Left cardiac atrium (tissue), 4 donors: ENCODE results near the gene MRGPRX4. TPM values are rescaled to one million over a fixed set of nuclear protein-coding genes. Genes with fewer than 3 reads are reported as not detected.

Experiments used
- ATAC-seq, 2 donors: fragments of 200-7000 bp; cut with Tn5 transposase; one replicate each; pipeline ENCODE4 v1.9.1; 2020; ENCODE audit warnings: mild to moderate bottlenecking in 2 of 2, moderate library complexity in 2 of 2
- DNase-seq: peaks from one replicate; pipeline ENCODE4 v3.0.0-alpha.2; 2020
- intact Hi-C, 2 donors: fragments of 100-400 bp; cut with DNase I; formaldehyde crosslinking; loops; one replicate each; pipeline versions ENCODE4 v1.14.1 to v1.15.1; 2022 to 2023
- total RNA-seq, 2 donors: library from RNA; stranded (reverse); fragmentation: NEBNext Ultra II Directional; extraction: Animal tissue kit (Norgen Biotek cat#: 25700); gene quantifications; one replicate each; pipeline ENCODE4 v1.2.1, GENCODE V29; 2021
- donor health status: DM: no; HTN: yes; CAD: no.
- donor health status: DM: no; HTN: yes; CAD: no; lungs with severe emphysema.
- donor health status: DM: yes; HTN: yes; CAD: no.
- donor health status: Dilated cardiomyopathy.

Gene MRGPRX4
- total RNA-seq, 2 donors from 2014 or later: not detected

- ATAC-seq: no peak
- no peak for DNase-seq
- intact Hi-C loops: no loop called here
Measured at GRCh38 chr11:18204220-18204619, 31.6 kb downstream of the MRGPRX4 start.

- no peak for ATAC-seq
Measured at GRCh38 chr11:18204771-18205170, 32.1 kb downstream of the MRGPRX4 start.

GRCh38 chr11:18209058-18209457, 36.4 kb downstream of the MRGPRX4 start:
- DNase-seq: no peak
- intact Hi-C loops: no loop called here
- ATAC-seq: no peak

More at GRCh38 chr11:18204771-18205170, 32.1 kb downstream of the MRGPRX4 start:
- no peak for DNase-seq
- intact Hi-C loops: no loop called here

- DNase-seq (no peak), ATAC-seq (no peak)
- intact Hi-C loops: no loop called here
Measured at GRCh38 chr11:18221274-18221876, 48.7 kb downstream of the MRGPRX4 start.

GRCh38 chr11:18222814-18223421, 50.3 kb downstream of the MRGPRX4 start:
- intact Hi-C loops: no loop called here
- no peak for DNase-seq
- ATAC-seq: no peak

Other genes with a start within 250 kb of the MRGPRX4 start
- gene SERGEF, start 159.8 kb upstream of the MRGPRX4 start, total RNA-seq: 10 to 100 TPM; 21.1 to 28.2 TPM
- under 1 TPM; 0.03 to 0.18 TPM for gene TPH1, start 126.6 kb upstream of the MRGPRX4 start, total RNA-seq
- 1 to 10 TPM; 6.6 to 8.8 TPM for gene SAAL1, start 66.8 kb upstream of the MRGPRX4 start, total RNA-seq
- gene MRGPRX3, start 40.3 kb upstream of the MRGPRX4 start, total RNA-seq: not detected
- under 1 TPM in 1 of 2 donors, not detected in 1; 0.94 TPM for gene SAA4, start 64.0 kb downstream of the MRGPRX4 start, total RNA-seq
- gene SAA2, start 75.8 kb downstream of the MRGPRX4 start, total RNA-seq: 100 to 1,000 TPM in 1 of 2 donors, 10 to 100 TPM in 1; 45.8 to 223 TPM
- gene SAA1, start 93.4 kb downstream of the MRGPRX4 start, total RNA-seq: 100 to 1,000 TPM; 233 to 552 TPM
- gene HPS5, start 149.3 kb downstream of the MRGPRX4 start, total RNA-seq: 10 to 100 TPM; 10.8 to 12.7 TPM
- 10 to 100 TPM; 22.2 to 22.4 TPM for gene GTF2H1, start 149.7 kb downstream of the MRGPRX4 start, total RNA-seq
- 100 to 1,000 TPM; 297 to 586 TPM for gene LDHA, start 221.7 kb downstream of the MRGPRX4 start, total RNA-seq
- gene LDHC, start 239.5 kb downstream of the MRGPRX4 start, total RNA-seq: not detected